ENCODE data around the gene KLHL5.
"Not testable (repeated sequence)": the region's sequence is repeated elsewhere in the genome, so short reads cannot be mapped to it uniquely, and the experiment has no call there.

Gene KLHL5

GRCh38 chr4:39062094-39062769 lies at the start of gene KLHL5:
Gene KLHL5, plus strand, starts transcription at chr4:39062232. Its CDS starts 421 bp downstream, at chr4:39062653.
- DNase-seq (ENCODE audit: low spot score) = no peak

- no peak for DNase-seq (ENCODE audit: low spot score)
Measured at GRCh38 chr4:39014028-39014427, 48.0 kb upstream of the KLHL5 start.

GRCh38 chr4:39020130-39020529 lies 41.9 kb upstream of the KLHL5 start:
- DNase-seq (ENCODE audit: low spot score) = no peak

- no peak for DNase-seq (ENCODE audit: low spot score)
Measured at GRCh38 chr4:39021631-39022030, 40.4 kb upstream of the KLHL5 start.

- DNase-seq (ENCODE audit: low spot score) = no peak
Measured at GRCh38 chr4:39022241-39022640, 39.8 kb upstream of the KLHL5 start.

GRCh38 chr4:39023059-39023458 lies 39.0 kb upstream of the KLHL5 start:
- no peak for DNase-seq (ENCODE audit: low spot score)

GRCh38 chr4:39024311-39024865 lies 37.6 kb upstream of the KLHL5 start:
- no peak for DNase-seq (ENCODE audit: low spot score)

GRCh38 chr4:39025552-39026085 lies 36.4 kb upstream of the KLHL5 start:
- DNase-seq (ENCODE audit: low spot score) = no peak

GRCh38 chr4:39026096-39026495 lies 35.9 kb upstream of the KLHL5 start:
- no peak for DNase-seq (ENCODE audit: low spot score)

GRCh38 chr4:39029752-39030694 lies 32.0 kb upstream of the KLHL5 start:
- DNase-seq (ENCODE audit: low spot score) = no peak

- no peak for DNase-seq (ENCODE audit: low spot score)
Measured at GRCh38 chr4:39030725-39031124, 31.3 kb upstream of the KLHL5 start.

- DNase-seq (ENCODE audit: low spot score) = not testable (repeated sequence)
Measured at GRCh38 chr4:39031590-39032020, 30.4 kb upstream of the KLHL5 start.

GRCh38 chr4:39032218-39033085 lies 29.6 kb upstream of the KLHL5 start, which contains the start of gene TMEM156:
Gene TMEM156, minus strand, starts transcription at chr4:39032409. Its CDS starts 96 bp downstream, at chr4:39032313.
- DNase-seq (ENCODE audit: low spot score) = no peak

- no peak for DNase-seq (ENCODE audit: low spot score)
Measured at GRCh38 chr4:39036172-39036571, 25.9 kb upstream of the KLHL5 start.

- DNase-seq (ENCODE audit: low spot score) = no peak
Measured at GRCh38 chr4:39037491-39037825, 24.6 kb upstream of the KLHL5 start.

GRCh38 chr4:39037941-39038340 lies 24.1 kb upstream of the KLHL5 start:
- DNase-seq (ENCODE audit: low spot score) = no peak

- no peak for DNase-seq (ENCODE audit: low spot score)
Measured at GRCh38 chr4:39039108-39039507, 22.9 kb upstream of the KLHL5 start.

- DNase-seq (ENCODE audit: low spot score) = no peak
Measured at GRCh38 chr4:39042366-39042765, 19.7 kb upstream of the KLHL5 start.

- DNase-seq (ENCODE audit: low spot score) = no peak
Measured at GRCh38 chr4:39043058-39043860, 18.8 kb upstream of the KLHL5 start.

GRCh38 chr4:39043861-39044363 lies 18.1 kb upstream of the KLHL5 start:
- DNase-seq (ENCODE audit: low spot score) = no peak

All from hematopoietic multipotent progenitor cell treated with erythropoietin and hydrocortisone succinate and interleukin-3 and kit ligand, for 15 days (in vitro differentiated cells).